Stimulated activated CD8-positive, alpha-beta memory T cell treated with anti-CD3 and anti-CD28 coated beads, Interleukin-7, amount 100 ng/mL, for 4 hours (primary cell): Measurements from ENCODE around the gene DNAJC21.
A peak's percentile ranks its signal among the peaks of the same experiment; 100 is the strongest.

ENCODE experiments used
- DNase-seq, 2 donors: peaks; one replicate each; pipeline ENCODE4 v3.0.0-alpha.2; 2020; ENCODE audit warnings: low read depth in 2 of 2

Gene DNAJC21

DNA sequence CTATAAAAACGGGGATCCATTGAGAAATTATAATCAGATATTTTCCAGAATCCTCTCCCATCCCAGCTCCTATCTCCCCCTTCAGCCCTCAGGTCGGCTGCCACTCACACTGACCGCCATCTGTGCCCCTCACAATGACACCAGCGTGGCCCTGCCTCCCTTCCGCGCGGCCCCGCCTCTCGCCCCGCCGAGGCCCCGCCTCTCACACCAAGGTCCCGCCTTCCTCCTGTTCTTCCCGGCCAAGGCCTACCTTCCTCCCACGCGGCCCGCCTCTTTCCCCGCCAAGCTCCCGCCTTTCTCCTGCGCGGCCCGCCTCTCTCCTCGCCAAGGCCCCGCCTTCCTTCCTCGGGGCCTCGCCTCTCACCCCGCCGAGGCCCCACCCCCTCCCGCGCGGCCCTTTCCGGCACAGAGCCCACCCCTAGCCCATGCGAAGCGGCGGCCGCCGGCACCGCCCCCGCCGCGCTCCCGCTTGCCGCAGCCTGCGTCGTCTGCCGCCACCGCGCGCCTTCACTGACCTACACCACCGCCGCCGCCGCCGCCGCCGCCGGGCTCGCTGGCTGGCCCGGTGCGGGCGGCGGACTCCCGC lies at the start of gene DNAJC21:
Gene DNAJC21, plus strand, starts transcription at position 426 of the 586 bp plus-strand sequence. CDS start 261 bp downstream, outside the sequence.
- peak; percentile 97 to 98 for DNase-seq

DNA sequence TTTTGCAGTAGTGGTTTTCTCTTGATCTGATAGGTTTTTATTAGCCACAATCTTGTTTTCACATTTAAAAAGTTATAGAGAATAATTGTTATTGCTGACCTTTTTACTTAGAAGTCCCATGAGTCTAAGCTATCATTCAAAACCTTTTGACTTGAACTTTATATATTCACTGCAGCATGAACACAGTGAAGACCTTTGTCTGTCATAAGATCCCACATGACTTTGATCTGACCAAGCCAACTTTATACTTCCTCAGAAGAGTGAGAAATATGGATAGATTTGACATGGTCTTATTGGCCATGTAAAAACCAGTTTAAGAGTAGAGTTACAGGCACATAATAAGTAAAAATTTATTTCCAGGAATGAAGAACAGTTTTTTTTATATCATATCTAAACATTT lies 48.1 kb upstream of the DNAJC21 start:
- DNase-seq: no peak

DNA sequence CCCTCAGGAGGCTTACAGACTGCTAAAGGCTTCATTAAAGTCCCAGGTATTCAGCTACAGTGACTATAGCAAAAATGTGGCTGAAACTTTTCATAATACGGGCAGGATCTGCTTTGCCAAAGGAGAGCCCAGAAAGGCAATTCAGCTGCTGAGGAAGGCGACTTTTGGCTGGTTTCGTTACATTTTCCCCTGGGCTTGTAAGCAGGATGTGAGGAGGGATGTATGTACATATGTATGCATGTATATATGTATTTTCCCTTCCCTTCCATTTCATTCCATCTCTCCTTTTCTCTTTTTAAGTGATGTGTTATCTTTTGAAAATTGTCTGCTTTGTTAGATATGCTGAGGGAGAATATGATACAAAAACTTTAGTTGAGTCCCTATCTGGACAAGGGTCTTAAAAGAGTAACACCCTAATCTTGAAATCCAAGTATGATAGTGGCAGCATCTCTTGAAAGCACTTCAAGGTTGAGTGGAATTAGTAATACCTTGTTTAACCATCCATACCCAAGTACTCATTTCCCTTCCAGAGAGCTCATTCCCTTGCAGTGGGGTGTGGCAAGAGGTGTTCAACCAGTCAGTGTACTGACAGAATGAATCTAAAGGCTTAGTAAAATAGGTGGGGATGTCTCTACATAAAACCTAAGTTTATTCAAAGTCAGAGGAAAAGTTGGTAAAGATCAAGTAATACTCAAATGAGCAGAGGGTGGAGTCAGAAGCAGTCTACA lies 42.8 kb upstream of the DNAJC21 start:
- no peak for DNase-seq

DNA sequence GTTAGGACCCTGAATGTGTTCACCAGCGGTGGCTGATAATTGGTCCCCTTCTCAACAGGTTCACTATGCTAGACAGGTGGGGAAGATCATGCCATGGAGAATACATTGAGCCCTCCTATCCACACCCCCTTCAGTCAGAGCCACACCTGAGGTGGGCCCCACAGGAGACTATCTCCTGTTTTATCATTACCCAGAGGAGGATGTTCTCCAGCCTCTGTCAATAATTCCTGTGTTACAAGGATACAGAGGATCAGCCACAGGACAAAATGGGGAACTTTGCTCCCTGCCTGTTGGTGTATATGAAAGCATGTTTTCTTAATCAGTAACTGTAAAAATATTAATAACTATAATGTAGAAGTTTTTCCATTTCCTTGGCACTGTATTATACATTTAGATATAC lies 40.0 kb upstream of the DNAJC21 start:
- DNase-seq: no peak

- DNase-seq: no peak
Measured at GRCh38 chr5:34891981-34892380, 37.4 kb upstream of the DNAJC21 start.

DNA sequence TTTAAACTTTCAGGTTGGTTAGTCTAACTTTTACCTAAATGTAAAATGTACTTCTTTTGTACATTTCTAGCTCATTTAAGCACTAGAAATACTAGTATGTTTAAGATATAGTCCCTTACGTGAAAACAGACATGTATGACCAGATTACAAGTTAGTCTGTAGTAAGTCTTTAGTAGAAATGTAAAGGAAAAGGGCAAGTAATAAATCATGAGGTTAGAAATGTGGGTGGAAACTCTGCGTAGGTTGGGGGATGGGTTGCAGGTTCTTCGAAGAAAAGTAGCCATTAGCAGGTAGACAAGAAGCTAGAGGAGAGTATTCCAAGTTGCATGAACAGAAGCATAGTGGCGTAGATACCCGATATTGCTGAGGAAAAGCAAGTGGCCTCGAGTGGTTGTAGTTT lies 36.9 kb upstream of the DNAJC21 start:
- no peak for DNase-seq

DNA sequence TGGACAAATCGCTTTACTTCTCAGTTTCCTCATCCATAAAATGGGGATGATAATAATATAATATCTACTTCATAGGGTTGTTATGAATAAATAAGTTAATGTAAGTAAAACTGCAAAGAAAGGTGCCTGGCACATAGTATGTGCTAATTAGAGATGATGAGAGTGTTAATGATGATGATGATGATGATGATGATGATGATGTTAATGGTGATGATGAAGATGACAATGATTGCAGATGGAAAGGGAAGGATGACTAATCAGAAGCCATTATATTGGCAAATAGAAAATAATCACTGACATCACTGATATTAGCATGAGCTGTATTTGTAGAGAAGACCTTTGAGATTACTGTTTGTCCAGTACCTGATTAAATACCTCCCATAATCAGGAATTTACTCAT lies 34.6 kb upstream of the DNAJC21 start:
- DNase-seq: no peak

DNA sequence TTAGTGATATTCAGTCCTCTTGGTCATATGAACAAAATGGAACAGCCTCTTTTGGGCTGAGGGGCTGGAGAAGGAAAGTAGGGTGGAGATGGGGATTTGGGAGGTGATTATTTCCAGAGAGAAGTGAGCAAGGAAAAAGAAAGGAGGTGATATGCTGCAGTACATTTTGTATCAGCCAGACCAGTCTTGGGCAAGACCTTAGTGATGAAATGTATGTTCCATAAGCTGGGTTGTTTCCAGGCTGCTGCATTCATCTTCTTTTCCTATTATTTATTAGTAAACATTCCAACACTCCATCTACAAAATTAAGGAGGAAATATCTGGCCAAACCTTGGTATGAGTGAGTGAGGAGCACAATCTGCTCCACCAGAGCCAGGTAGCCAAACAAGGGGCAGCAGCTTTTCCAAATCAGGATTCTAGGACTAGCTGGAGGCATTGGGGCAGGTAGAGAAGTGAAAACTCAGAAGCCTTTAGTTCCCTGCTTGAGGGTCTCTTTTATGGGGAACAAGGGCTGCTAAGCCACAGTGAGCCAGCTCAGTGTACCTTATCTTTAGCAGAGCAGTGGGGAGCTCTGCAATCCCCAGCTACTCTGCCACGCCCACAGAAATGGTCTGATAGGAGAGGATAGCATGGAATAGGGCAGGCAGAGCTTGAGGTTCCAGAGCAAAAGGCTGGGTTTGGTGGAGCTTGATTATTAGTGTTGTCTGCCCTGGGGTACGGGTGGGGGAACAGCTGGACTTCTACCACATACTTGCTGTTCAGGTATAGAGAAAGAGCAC lies 33.5 kb upstream of the DNAJC21 start:
- DNase-seq: no peak

- DNase-seq: no peak
Measured at GRCh38 chr5:34897646-34898045, 31.7 kb upstream of the DNAJC21 start.

GRCh38 chr5:34898258-34898895 lies 31.0 kb upstream of the DNAJC21 start:
- DNase-seq: peak; percentile 30 to 37

GRCh38 chr5:34899066-34899465 lies 30.3 kb upstream of the DNAJC21 start:
- no peak for DNase-seq

- no peak for DNase-seq
Measured at GRCh38 chr5:34900652-34901051, 28.7 kb upstream of the DNAJC21 start.

DNA sequence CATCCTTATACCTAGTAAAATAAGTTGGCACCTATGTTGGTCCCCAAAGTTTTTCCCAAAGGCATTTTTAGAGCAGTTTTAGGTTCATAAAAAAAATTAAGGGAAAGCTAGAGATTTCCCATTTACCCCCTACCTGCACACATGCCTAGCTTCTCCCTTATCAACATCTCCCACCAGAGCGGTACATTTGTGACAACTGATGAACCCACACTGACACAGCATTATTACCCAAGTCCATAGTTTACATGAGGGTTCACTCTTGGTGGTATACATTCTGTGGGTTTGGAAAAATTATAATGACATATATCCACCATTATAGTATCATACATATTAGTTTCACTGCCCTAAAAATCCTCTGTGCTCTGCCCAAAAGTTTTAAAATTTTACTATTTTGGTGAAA lies 26.1 kb upstream of the DNAJC21 start:
- no peak for DNase-seq

GRCh38 chr5:34905564-34905963 lies 23.8 kb upstream of the DNAJC21 start:
- no peak for DNase-seq

GRCh38 chr5:34913072-34913471 lies 16.3 kb upstream of the DNAJC21 start:
- no peak for DNase-seq

DNA sequence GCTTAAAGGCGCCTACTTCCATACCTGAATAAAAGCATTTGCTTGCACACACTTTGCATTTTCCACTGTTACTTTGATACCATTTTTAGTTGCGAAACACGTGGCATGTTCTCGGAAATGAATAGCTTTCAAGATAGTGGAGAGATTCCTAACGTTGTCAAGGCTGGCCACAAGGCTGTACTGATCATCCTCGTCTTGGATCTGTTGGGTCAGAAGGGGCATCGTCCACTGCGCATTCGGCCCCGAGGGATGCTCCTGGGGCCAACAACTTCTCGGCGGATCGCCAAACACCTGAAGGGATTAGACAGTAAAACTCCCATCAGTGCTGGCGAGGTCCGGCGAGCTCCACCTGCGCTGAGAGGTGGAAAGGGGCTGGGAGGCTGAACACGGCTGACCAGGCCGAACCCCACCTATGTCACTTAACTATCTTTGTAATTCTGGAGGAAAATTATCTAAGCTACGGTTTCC lies 14.7 kb upstream of the DNAJC21 start:
- DNase-seq: no peak

DNA sequence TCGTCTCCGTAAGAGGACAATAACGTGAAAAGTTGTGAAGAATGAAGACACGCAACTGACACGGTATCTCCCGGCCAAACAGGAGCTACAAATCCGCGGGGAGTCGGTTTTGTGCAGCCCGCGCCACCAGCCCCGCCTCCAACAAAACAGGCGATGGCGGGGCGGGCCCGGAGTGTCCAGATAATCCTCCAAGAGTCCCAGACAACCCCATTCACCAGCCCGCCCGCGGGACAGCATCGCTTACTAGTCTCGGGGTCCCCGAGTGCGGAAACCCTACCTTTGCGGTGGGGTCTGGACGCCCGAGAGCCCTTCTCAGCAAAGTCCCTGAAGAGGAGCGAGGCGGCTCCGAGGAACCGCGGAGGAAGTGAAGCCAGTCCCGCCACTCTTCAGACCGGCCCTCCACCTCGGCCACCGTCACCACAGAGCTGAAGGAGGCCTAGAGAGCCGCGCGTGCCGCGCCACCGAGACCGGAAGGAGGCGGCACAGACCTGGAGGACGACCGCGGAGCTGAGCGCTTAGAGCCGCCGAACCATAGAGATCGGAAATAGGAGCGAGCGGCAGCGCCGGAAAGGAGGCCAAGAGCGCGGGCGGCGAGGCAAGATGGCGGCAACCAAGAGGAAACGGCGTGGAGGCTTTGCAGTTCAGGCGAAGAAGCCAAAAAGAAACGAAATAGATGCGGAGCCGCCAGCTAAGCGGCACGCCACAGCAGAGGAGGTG lies 14.1 kb upstream of the DNAJC21 start, which contains the start of the genes BRIX1 and RAD1:
Gene BRIX1, plus strand, starts transcription at position 573 of the 717 bp plus-strand sequence. Its CDS starts 28 bp downstream, at position 601.
Gene RAD1, minus strand, starts transcription at position 366 of the 717 bp plus-strand sequence. CDS start 612 bp downstream, outside the sequence.
- peak; percentile 87 to 93 for DNase-seq

DNA sequence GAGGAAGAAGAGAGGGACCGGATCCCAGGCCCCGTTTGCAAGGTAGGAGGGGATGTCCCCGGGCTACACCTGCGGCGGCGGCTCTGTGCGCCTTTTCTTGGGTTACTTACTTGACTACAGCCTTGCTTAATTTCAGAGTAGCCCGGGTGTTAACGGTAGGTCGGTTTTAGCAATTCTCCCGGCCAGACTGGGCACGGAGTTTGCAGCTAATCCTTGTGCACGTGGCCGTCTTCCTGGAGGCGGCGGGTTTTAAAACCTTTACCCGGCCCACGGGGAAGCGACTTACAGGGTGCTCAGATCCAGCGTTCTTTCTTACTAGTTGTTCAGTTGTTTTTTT lies 13.5 kb upstream of the DNAJC21 start:
- no peak for DNase-seq

DNA sequence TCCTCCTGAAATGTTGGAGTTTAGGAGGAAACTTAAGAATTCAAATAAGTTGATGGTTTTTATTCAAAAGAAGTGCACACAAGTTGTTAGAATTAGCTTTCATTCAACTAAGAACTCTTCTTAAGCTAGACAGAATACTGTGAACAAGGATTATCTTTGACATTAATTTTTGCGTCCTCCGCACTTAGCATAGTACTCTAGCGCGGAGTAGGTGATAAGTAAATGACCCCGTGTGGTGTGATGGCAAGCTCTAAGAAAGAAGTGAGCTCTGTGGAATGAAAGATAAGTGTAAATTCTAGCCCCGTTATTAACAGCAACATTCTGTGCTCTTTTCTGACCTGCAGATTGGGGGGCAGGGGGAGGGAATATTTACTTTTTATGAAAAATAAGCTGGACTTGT lies 12.8 kb upstream of the DNAJC21 start:
- DNase-seq: no peak

- no peak for DNase-seq
Measured at GRCh38 chr5:34918025-34918424, 11.3 kb upstream of the DNAJC21 start.

DNA sequence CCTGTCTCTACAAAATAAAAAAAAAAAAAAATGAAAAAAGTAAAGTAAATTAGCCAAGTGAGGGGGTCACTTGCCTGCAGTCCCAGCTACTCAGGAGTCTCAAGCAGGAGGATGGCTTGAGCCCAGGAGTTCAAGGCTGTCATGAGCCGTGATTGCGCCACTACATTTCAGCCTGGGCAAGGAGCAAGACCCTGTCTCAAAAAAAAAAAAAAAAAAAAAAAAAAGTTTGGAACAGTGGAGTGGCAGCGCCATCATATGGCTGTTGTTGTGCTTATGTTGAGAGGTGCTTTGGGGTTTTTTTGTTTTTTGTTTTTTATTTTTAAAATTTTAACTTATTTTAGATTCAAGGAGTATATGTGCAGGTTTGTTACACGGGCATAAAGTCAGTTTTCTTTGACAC lies 10.3 kb upstream of the DNAJC21 start:
- no peak for DNase-seq
